WTC11 (cell line): ENCODE data around the gene ATF3. TPM values are rescaled to one million over a fixed set of nuclear protein-coding genes. Genes with fewer than 3 reads are reported as not detected.

ENCODE experiments used
- ATAC-seq: fragments of 200-7000 bp; cut with Tn5 transposase; 2 replicates; pipeline ENCODE4 v1.10.0; 2021; ENCODE audit warnings: mild to moderate bottlenecking, moderate library complexity
- CTCF ChIA-PET: fragments of 300-600 bp; sonication (Branson Sonifier 250); formaldehyde crosslinking; loops from one replicate; lab custom pipeline; 2021; ENCODE audit warnings: antibody characterized with exemption; lab: Charles Lee
- POLR2A ChIA-PET: fragments of 350-600 bp; sonication (Branson Sonifier 250); formaldehyde crosslinking; loops from one replicate; lab custom pipeline; 2021; ENCODE audit warnings: antibody characterized with exemption; lab: Charles Lee
- DNase-seq: peaks from one replicate; pipeline ENCODE4 v3.0.0; 2021; ENCODE audit warnings: low spot score
- H3K27ac Mint-ChIP-seq: 2 replicates; pipeline ENCODE4 v1.8.0; 2021; ENCODE audit warnings: mixed read lengths
- H3K27me3 Mint-ChIP-seq: 2 replicates; pipeline ENCODE4 v1.8.0; 2021; ENCODE audit warnings: low read depth, mild to moderate bottlenecking, moderate library complexity, mixed read lengths
- H3K36me3 Mint-ChIP-seq: 2 replicates; pipeline ENCODE4 v1.8.0; 2021; ENCODE audit warnings: mixed read lengths
- H3K4me1 Mint-ChIP-seq: 2 replicates; pipeline ENCODE4 v1.8.0; 2022; ENCODE audit warnings: mixed read lengths
- H3K4me3 Mint-ChIP-seq: 2 replicates; pipeline ENCODE4 v1.8.0; 2021; ENCODE audit warnings: mild to moderate bottlenecking, moderate library complexity, mixed read lengths
- H3K9me3 Mint-ChIP-seq: 2 replicates; pipeline ENCODE4 v1.8.0; 2021; ENCODE audit warnings: mixed read lengths
- ARID4B ChIP-seq: sonication (generic); formaldehyde crosslinking; IDR thresholded peaks from 2 replicates; pipeline ENCODE4 v1.8.0; 2023; ENCODE audit warnings: missing genetic modification reagents, mild to moderate bottlenecking, borderline replicate concordance
- FOXK1 ChIP-seq: sonication (generic); formaldehyde crosslinking; IDR thresholded peaks from 2 replicates; pipeline ENCODE4 v1.8.0; 2022; ENCODE audit warnings: mild to moderate bottlenecking, moderate library complexity, missing genetic modification reagents
- FOXP1 ChIP-seq: sonication (generic); formaldehyde crosslinking; IDR thresholded peaks from 2 replicates; pipeline ENCODE4 v1.8.0; 2022; ENCODE audit warnings: missing genetic modification reagents, mild to moderate bottlenecking, moderate library complexity, borderline replicate concordance
- FOXP4 ChIP-seq: sonication (generic); formaldehyde crosslinking; IDR thresholded peaks from 2 replicates; pipeline ENCODE4 v1.8.0; 2022; ENCODE audit warnings: mild to moderate bottlenecking, missing genetic modification reagents
- GRHL2 ChIP-seq: fragments of 250-450 bp; sonication (Bioruptor Pico); IDR thresholded peaks from 2 replicates; pipeline ENCODE4 v1.8.0; 2022; ENCODE audit warnings: mild to moderate bottlenecking, moderate library complexity; ENCODE audit not compliant: insufficient replicate concordance, severe bottlenecking
- KAT7 ChIP-seq: sonication (generic); formaldehyde crosslinking; IDR thresholded peaks from 2 replicates; pipeline ENCODE4 v1.8.1; 2023; ENCODE audit warnings: missing genetic modification reagents, mild to moderate bottlenecking, borderline replicate concordance
- NFE2L1 ChIP-seq: sonication (generic); formaldehyde crosslinking; IDR thresholded peaks from 2 replicates; pipeline ENCODE4 v1.8.1; 2023; ENCODE audit warnings: missing genetic modification reagents
- SMAD3 ChIP-seq: sonication (generic); formaldehyde crosslinking; IDR thresholded peaks from 2 replicates; pipeline ENCODE4 v1.8.0; 2022; ENCODE audit warnings: missing genetic modification reagents, mild to moderate bottlenecking, borderline replicate concordance
- SOX15 ChIP-seq: fragments of 250-450 bp; sonication (Bioruptor Pico); IDR thresholded peaks from 2 replicates; pipeline ENCODE4 v1.9.0; 2021; ENCODE audit warnings: mild to moderate bottlenecking
- TEAD1 ChIP-seq: sonication (generic); formaldehyde crosslinking; IDR thresholded peaks from 2 replicates; pipeline ENCODE4 v1.8.0; 2022; ENCODE audit warnings: mild to moderate bottlenecking, missing genetic modification reagents
- TEAD4 ChIP-seq: sonication (generic); formaldehyde crosslinking; IDR thresholded peaks from 2 replicates; pipeline ENCODE4 v1.8.0; 2022; ENCODE audit warnings: mild to moderate bottlenecking, missing genetic modification reagents
- ZBTB43 ChIP-seq: sonication (generic); formaldehyde crosslinking; IDR thresholded peaks from 2 replicates; pipeline ENCODE4 v1.8.1; 2023; ENCODE audit warnings: mild to moderate bottlenecking, missing genetic modification reagents
- ZNF219 ChIP-seq: sonication (generic); formaldehyde crosslinking; IDR thresholded peaks from 2 replicates; pipeline ENCODE4 v1.8.0; 2023; ENCODE audit warnings: missing genetic modification reagents, mild to moderate bottlenecking, borderline replicate concordance
- ZNF263 ChIP-seq: sonication (generic); formaldehyde crosslinking; IDR thresholded peaks from 2 replicates; pipeline ENCODE4 v1.8.1; 2022; ENCODE audit warnings: low read depth, mild to moderate bottlenecking, moderate library complexity, missing genetic modification reagents
- ZNF423 ChIP-seq: fragments of 250-450 bp; sonication (Bioruptor Pico); IDR thresholded peaks from 2 replicates; pipeline ENCODE4 v2.1.2; 2022; ENCODE audit warnings: mild to moderate bottlenecking, moderate library complexity
- ZNF425 ChIP-seq: fragments of 250-450 bp; sonication (Bioruptor Pico); conservative IDR thresholded peaks from 2 replicates; pipeline ENCODE4 v1.9.0; 2021; ENCODE audit warnings: mild to moderate bottlenecking
- total RNA-seq: library from RNA; stranded (reverse); gene quantifications from 3 replicates; pipeline ENCODE4 v1.2.3, GENCODE V29; 2021

ATF3 gene
- total RNA-seq, 1 experiment from 2014 or later, result 19.4 TPM

- H3K9me3 Mint-ChIP-seq, result no peaks in the 10 kb centered on the region
- ATAC-seq (no peak), DNase-seq (peak; percentile 32)
- TF ChIP-seq FOXK1, result no peak; the same call in 1 of the 2 replicates
- no peak for TF ChIP-seq TEAD4 (CRISPR knock-in tag)
- no peak for TF ChIP-seq FOXP4
- no peak; the same call in 1 of the 2 replicates for TF ChIP-seq ARID4B (CRISPR knock-in tag)
- peak; percentile 28; the same call in 1 of the 2 replicates for TF ChIP-seq FOXP1 (CRISPR knock-in tag)
- TF ChIP-seq ZBTB43, result no peak
- 0 out of 2 replicates have a peak, but pooled peaks have one; percentile 11 for TF ChIP-seq TEAD1 (CRISPR knock-in tag)
- ChIA-PET CTCF (interaction anchor here (0.8 to 2.1 kb wide), 4 partner anchors 49 to 151 kb away, joined by 3 to 8 read pairs (median 4); no protein-coding TSS in a partner anchor), POLR2A (interaction anchor here (0.5 to 3.0 kb wide), 2 partner anchors 27 to 48 kb away, joined by 3 to 52 read pairs; no protein-coding TSS in a partner anchor)
- peaks cover 44% of the 10 kb centered on the region for H3K4me1 Mint-ChIP-seq
- no peak overlapping the region for H3K27ac Mint-ChIP-seq
- peak overlapping the region; percentile 89 for H3K4me3 Mint-ChIP-seq
- H3K27me3 Mint-ChIP-seq, result peaks cover 78% of the 10 kb centered on the region
- H3K36me3 Mint-ChIP-seq, result no peaks in the 10 kb centered on the region
These were observed 2.0 kb upstream of the ATF3 start for GRCh38 chr1:212606395-212607205.

- TF ChIP-seq GRHL2 (no peak), ZNF219 (CRISPR knock-in tag) (no peak), ZNF263 (CRISPR knock-in tag) (no peak), ZNF423 (CRISPR knock-in tag) (no peak), SOX15 (CRISPR knock-in tag) (no peak), FOXK1 (no peak), ZNF425 (no peak), NFE2L1 (CRISPR knock-in tag) (no peak), SMAD3 (CRISPR knock-in tag) (no peak), TEAD1 (CRISPR knock-in tag) (no peak), KAT7 (CRISPR knock-in tag) (no peak)
- ATAC-seq (no peak), DNase-seq (no peak)
- ChIA-PET POLR2A (interaction anchor here (1.2 to 3.0 kb wide), 8 partner anchors 10 to 572 kb away, joined by 4 to 52 read pairs (median 6); partner anchors contain the start of genes DTL and INTS7), CTCF (interaction anchor here (0.7 to 2.3 kb wide), 7 partner anchors 50 to 352 kb away, joined by 3 to 21 read pairs (median 4); no protein-coding TSS in a partner anchor)
- no peaks in the 10 kb centered on the region for H3K36me3 Mint-ChIP-seq
- peaks cover 52% of the 10 kb centered on the region for H3K4me1 Mint-ChIP-seq
- peak overlapping the region; percentile 38; the same call in 1 of the 2 replicates for H3K27ac Mint-ChIP-seq
- peaks cover 74% of the 10 kb centered on the region for H3K27me3 Mint-ChIP-seq
- peak overlapping the region; percentile 89 for H3K4me3 Mint-ChIP-seq
- no peaks in the 10 kb centered on the region for H3K9me3 Mint-ChIP-seq
These were observed 1.2 kb upstream of the ATF3 start for GRCh38 chr1:212607206-212607912.
